ENCODE measurements around the gene VEPH1.

DNA sequence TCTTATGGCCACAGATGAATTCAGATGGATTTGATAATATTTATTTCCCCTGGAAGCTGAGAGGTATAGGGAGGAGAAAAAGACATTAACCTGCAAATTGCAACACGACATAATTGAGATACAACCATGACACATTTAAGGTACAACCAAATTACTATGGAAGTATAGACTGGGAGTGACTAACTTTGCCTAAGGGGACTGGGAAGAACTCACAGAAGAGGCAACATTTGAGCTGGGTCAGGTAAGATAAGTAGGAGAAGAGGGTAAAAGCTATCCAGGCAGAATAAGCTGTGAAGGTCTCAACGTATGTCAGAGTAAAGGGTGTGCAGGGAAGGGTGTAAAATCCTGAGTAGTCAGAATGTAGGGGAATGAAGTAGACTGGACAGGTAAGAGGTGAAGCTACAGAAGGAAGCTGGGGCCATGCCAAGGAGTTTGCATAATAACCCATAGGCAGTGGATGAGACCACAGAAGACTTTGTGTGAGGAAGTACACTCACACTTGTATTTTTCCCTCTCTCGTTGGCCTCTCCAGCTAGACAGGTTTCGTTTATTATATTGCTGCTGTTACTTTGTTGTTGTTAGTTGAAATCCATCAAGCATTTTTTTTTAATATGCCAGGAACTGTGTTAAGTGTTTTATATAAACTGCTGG, 94.6 kb downstream of the VEPH1 start:
- TF ChIP-seq, protein P1, sequence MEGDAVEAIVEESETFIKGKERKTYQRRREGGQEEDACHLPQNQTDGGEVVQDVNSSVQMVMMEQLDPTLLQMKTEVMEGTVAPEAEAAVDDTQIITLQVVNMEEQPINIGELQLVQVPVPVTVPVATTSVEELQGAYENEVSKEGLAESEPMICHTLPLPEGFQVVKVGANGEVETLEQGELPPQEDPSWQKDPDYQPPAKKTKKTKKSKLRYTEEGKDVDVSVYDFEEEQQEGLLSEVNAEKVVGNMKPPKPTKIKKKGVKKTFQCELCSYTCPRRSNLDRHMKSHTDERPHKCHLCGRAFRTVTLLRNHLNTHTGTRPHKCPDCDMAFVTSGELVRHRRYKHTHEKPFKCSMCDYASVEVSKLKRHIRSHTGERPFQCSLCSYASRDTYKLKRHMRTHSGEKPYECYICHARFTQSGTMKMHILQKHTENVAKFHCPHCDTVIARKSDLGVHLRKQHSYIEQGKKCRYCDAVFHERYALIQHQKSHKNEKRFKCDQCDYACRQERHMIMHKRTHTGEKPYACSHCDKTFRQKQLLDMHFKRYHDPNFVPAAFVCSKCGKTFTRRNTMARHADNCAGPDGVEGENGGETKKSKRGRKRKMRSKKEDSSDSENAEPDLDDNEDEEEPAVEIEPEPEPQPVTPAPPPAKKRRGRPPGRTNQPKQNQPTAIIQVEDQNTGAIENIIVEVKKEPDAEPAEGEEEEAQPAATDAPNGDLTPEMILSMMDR (conservative IDR thresholded peaks at IDR 0.05 in 1 of 2, IDR thresholded peaks at IDR 0.05 in 1 of 2; ENCODE audit: extremely low read depth in 1 of 2, insufficient read depth in 1 of 2, low read depth in 1 of 2, low read length in 2 of 2), result no peak
- TF ChIP-seq EZH2 (IDR thresholded peaks at IDR 0.05; ENCODE audit: borderline replicate concordance, low read length), result no peak
